H9 (cell line): ENCODE data around the gene GRID2. TPM values are rescaled to one million over a fixed set of nuclear protein-coding genes. Genes with fewer than 3 reads are reported as not detected.

Experiments
- DNase-seq: peaks from one replicate; pipeline ENCODE4 v3.0.0-alpha.2; 2017
- H2AFZ ChIP-seq: one replicate; pipeline ENCODE4 v1.6.1; 2013; ENCODE audit warnings: mild to moderate bottlenecking, low read length, control low read depth, moderate library complexity
- H2AK5ac ChIP-seq: 2 replicates; pipeline ENCODE4 v1.6.1; 2013; ENCODE audit warnings: low read length, control low read depth, mixed read lengths; ENCODE audit not compliant: insufficient read length
- H2BK120ac ChIP-seq: one replicate; pipeline ENCODE4 v1.6.1; 2013; ENCODE audit warnings: low read depth, mild to moderate bottlenecking, low read length, control low read depth, inconsistent platforms; ENCODE audit not compliant: poor library complexity, severe bottlenecking
- H2BK12ac ChIP-seq: 2 replicates; pipeline ENCODE4 v1.6.1; 2013; ENCODE audit warnings: low read length, control low read depth, mixed read lengths, low read depth; ENCODE audit not compliant: insufficient read length
- H2BK15ac ChIP-seq: 2 replicates; pipeline ENCODE4 v1.6.1; 2013; ENCODE audit warnings: low read depth, low read length, control low read depth
- H2BK20ac ChIP-seq: one replicate; pipeline ENCODE4 v1.6.1; 2013; ENCODE audit warnings: low read depth, mild to moderate bottlenecking, low read length, control low read depth, inconsistent platforms; ENCODE audit not compliant: poor library complexity, severe bottlenecking
- H2BK5ac ChIP-seq: 2 replicates; pipeline ENCODE4 v1.6.1; 2013; ENCODE audit warnings: low read length, control low read depth, mixed read lengths; ENCODE audit not compliant: insufficient read length
- H3K14ac ChIP-seq: 2 replicates; pipeline ENCODE4 v1.6.1; 2013; ENCODE audit warnings: low read length, control low read depth; ENCODE audit not compliant: insufficient read depth
- H3K18ac ChIP-seq: 2 replicates; pipeline ENCODE4 v1.6.1; 2013; ENCODE audit warnings: low read depth, mild to moderate bottlenecking, mixed read lengths, low read length, control low read depth; ENCODE audit not compliant: insufficient read length
- H3K23ac ChIP-seq: 2 replicates; pipeline ENCODE4 v1.6.1; 2013; ENCODE audit warnings: low read length, control low read depth, mixed read lengths, low read depth; ENCODE audit not compliant: insufficient read length
- H3K23me2 ChIP-seq: 2 replicates; pipeline ENCODE4 v1.6.1; 2013; ENCODE audit warnings: low read depth, mild to moderate bottlenecking, mixed read lengths, low read length, control low read depth; ENCODE audit not compliant: insufficient read length, poor library complexity, severe bottlenecking
- H3K27ac ChIP-seq: 2 replicates; pipeline ENCODE4 v1.5.1; 2013; ENCODE audit warnings: low read length, control low read depth, mixed read lengths, low read depth; ENCODE audit not compliant: insufficient read length
- H3K27me3 ChIP-seq: 2 replicates; pipeline ENCODE4 v1.6.1; 2013; ENCODE audit warnings: low read length, control low read depth, inconsistent platforms; ENCODE audit not compliant: insufficient read depth
- H3K4ac ChIP-seq: 2 replicates; pipeline ENCODE4 v1.6.1; 2013; ENCODE audit warnings: low read depth, mild to moderate bottlenecking, control low read depth, inconsistent platforms, low read length, moderate library complexity
- H3K4me1 ChIP-seq: 2 replicates; pipeline ENCODE4 v1.6.1; 2013; ENCODE audit warnings: low read length, control low read depth, inconsistent platforms; ENCODE audit not compliant: insufficient read depth
- H3K4me2 ChIP-seq: 2 replicates; pipeline ENCODE4 v1.6.1; 2013; ENCODE audit warnings: low read length, control low read depth, mixed read lengths; ENCODE audit not compliant: insufficient read length, insufficient read depth
- H3K56ac ChIP-seq: 2 replicates; pipeline ENCODE4 v1.6.1; 2013; ENCODE audit warnings: low read depth, mild to moderate bottlenecking, mixed read lengths, low read length, control low read depth; ENCODE audit not compliant: insufficient read length
- H3K79me1 ChIP-seq: 2 replicates; pipeline ENCODE4 v1.6.1; 2013; ENCODE audit warnings: low read depth, mild to moderate bottlenecking, moderate library complexity, low read length, control low read depth, inconsistent platforms; ENCODE audit not compliant: insufficient read depth, poor library complexity, severe bottlenecking
- H3K79me2 ChIP-seq: 2 replicates; pipeline ENCODE4 v1.6.1; 2013; ENCODE audit warnings: low read length, control low read depth, inconsistent platforms; ENCODE audit not compliant: insufficient read depth
- H3K9ac ChIP-seq: 2 replicates; pipeline ENCODE4 v1.6.1; 2013; ENCODE audit warnings: low read length, control low read depth, mixed read lengths; ENCODE audit not compliant: insufficient read length; ENCODE audit errors: extremely low read depth
- H3K9me3 ChIP-seq: one replicate; pipeline ENCODE4 v1.6.1; 2013; ENCODE audit warnings: low read depth, low read length, inconsistent platforms; ENCODE audit not compliant: control insufficient read depth
- H3T11ph ChIP-seq: one replicate; pipeline ENCODE4 v1.6.1; 2013; ENCODE audit warnings: mild to moderate bottlenecking, low read length, control low read depth, inconsistent platforms
- H4K20me1 ChIP-seq: one replicate; pipeline ENCODE4 v1.6.1; 2013; ENCODE audit not compliant: control insufficient read depth, insufficient read length, insufficient read depth
- H4K5ac ChIP-seq: 2 replicates; pipeline ENCODE4 v1.6.1; 2013; ENCODE audit warnings: low read depth, mild to moderate bottlenecking, mixed read lengths, low read length, control low read depth; ENCODE audit not compliant: insufficient read length
- H4K8ac ChIP-seq: replicated peaks from 2 replicates; pipeline ENCODE4 v1.6.1; 2013; ENCODE audit warnings: low read length, control low read depth, mixed read lengths, low read depth; ENCODE audit not compliant: insufficient read length
- H4K91ac ChIP-seq: 2 replicates; pipeline ENCODE4 v1.6.1; 2013; ENCODE audit warnings: low read depth, mild to moderate bottlenecking, moderate library complexity, mixed read lengths, low read length, control low read depth; ENCODE audit not compliant: insufficient read length
- H3K27ac Mint-ChIP-seq, 3 experiments: 2 replicates in 2 of 3; 3 replicates in 1 of 3; pipeline ENCODE4 v1.8.0; 2020 to 2021; ENCODE audit warnings: mixed read lengths in 3 of 3, mild to moderate bottlenecking in 1 of 3, moderate library complexity in 1 of 3
- H3K27me3 Mint-ChIP-seq: 2 replicates; pipeline ENCODE4 v1.8.0; 2021; ENCODE audit warnings: low read depth, mild to moderate bottlenecking, moderate library complexity, mixed read lengths
- H3K36me3 Mint-ChIP-seq, 3 experiments: 2 replicates in 2 of 3; 3 replicates in 1 of 3; pipeline ENCODE4 v1.8.0; 2020 to 2021; ENCODE audit warnings: low read depth in 3 of 3, mixed read lengths in 3 of 3; ENCODE audit not compliant: insufficient read depth in 1 of 3
- H3K4me1 Mint-ChIP-seq, 2 experiments: 2 replicates each; pipeline ENCODE4 v1.8.0; 2020; ENCODE audit warnings: mixed read lengths in 2 of 2
- H3K4me3 Mint-ChIP-seq, 2 experiments: 2 replicates in 1 of 2; 3 replicates in 1 of 2; pipeline ENCODE4 v1.8.0; 2020 to 2021; ENCODE audit warnings: mild to moderate bottlenecking in 2 of 2, mixed read lengths in 2 of 2, moderate library complexity in 1 of 2
- H3K9me3 Mint-ChIP-seq, 2 experiments: 2 replicates in 1 of 2; 3 replicates in 1 of 2; pipeline ENCODE4 v1.8.0; 2020; ENCODE audit warnings: mild to moderate bottlenecking in 2 of 2, mixed read lengths in 2 of 2, moderate library complexity in 1 of 2
- WGBS: extraction: QIAGEN DNeasy Blood & Tissue Kit; methylation state at CpG from one replicate; pipeline ENCODE4 v1.1.7; 2013; ENCODE audit warnings: missing lambda C conversion rate, low lambda C conversion rate, mixed read lengths; ENCODE audit not compliant: insufficient read length; ENCODE audit errors: extremely low coverage; 5-methylcytosine and 5-hydroxymethylcytosine counted together
- total RNA-seq: library from RNA; stranded (reverse); gene quantifications from 2 replicates; pipeline ENCODE4 v1.2.1, GENCODE V29; 2021
- TF ChIP-seq, protein P1 (sequence below): fragments of 200-600 bp; sonication (generic); conservative IDR thresholded peaks from 3 replicates; pipeline ENCODE4 v1.8.0; 2021; ENCODE audit warnings: antibody characterized with exemption, mild to moderate bottlenecking

Gene GRID2
- total RNA-seq, 1 experiment from 2014 or later, result 21.8 TPM

DNA sequence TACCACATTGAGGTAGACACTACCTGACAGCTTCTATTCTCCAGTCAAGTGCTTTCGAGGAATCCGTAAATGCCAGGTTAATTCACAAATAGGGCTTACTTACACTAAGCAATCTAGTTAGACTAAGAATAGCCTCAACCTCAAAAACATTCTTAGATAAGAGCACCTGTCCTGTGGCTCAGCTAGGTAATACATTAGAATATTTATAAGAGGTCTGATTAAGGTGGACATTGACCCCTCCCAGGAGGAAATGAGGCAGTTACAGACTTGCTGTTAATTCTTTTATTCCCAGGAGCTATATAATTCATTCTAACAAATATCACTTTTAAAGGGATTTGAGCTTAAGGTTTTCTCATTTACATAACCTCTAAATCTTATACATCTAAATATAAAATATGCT, 758.1 kb downstream of the GRID2 start:
- Histone ChIP-seq H3T11ph (no peak overlapping the region), H3K4me2 (no peak overlapping the region), H2AFZ (no peak overlapping the region), H2BK12ac (no peak overlapping the region), H4K91ac (no peak overlapping the region), H2BK20ac (no peak overlapping the region), H3K9me3 (no peaks in the 10 kb centered on the region), H4K5ac (no peak overlapping the region), H3K56ac (no peak overlapping the region), H3K23ac (no peak overlapping the region), H3K4ac (no peak overlapping the region), H3K27me3 (no peaks in the 10 kb centered on the region), H3K18ac (no peak overlapping the region), H3K4me1 (no peaks in the 10 kb centered on the region), H3K79me1 (no peaks in the 10 kb centered on the region), H4K20me1 (no peaks in the 10 kb centered on the region), H2AK5ac (no peak overlapping the region), H3K79me2 (no peaks in the 10 kb centered on the region), H2BK15ac (no peak overlapping the region), H4K8ac (no peak overlapping the region), H3K27ac (no peak overlapping the region), H2BK120ac (no peak overlapping the region), H3K14ac (no peak overlapping the region), H3K9ac (no peak overlapping the region), H3K23me2 (no peaks in the 10 kb centered on the region), H2BK5ac (no peak overlapping the region)
- TF ChIP-seq, protein P1, sequence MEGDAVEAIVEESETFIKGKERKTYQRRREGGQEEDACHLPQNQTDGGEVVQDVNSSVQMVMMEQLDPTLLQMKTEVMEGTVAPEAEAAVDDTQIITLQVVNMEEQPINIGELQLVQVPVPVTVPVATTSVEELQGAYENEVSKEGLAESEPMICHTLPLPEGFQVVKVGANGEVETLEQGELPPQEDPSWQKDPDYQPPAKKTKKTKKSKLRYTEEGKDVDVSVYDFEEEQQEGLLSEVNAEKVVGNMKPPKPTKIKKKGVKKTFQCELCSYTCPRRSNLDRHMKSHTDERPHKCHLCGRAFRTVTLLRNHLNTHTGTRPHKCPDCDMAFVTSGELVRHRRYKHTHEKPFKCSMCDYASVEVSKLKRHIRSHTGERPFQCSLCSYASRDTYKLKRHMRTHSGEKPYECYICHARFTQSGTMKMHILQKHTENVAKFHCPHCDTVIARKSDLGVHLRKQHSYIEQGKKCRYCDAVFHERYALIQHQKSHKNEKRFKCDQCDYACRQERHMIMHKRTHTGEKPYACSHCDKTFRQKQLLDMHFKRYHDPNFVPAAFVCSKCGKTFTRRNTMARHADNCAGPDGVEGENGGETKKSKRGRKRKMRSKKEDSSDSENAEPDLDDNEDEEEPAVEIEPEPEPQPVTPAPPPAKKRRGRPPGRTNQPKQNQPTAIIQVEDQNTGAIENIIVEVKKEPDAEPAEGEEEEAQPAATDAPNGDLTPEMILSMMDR, result no peak
- H3K9me3 Mint-ChIP-seq, result no peaks in the 10 kb centered on the region
- H3K4me1 Mint-ChIP-seq, result peaks cover 0 to 10% of the 10 kb centered on the region in 2 experiments; a peak in 2 of 4 replicates
- H3K4me3 Mint-ChIP-seq, result no peak overlapping the region
- DNase-seq, result no peak
- H3K36me3 Mint-ChIP-seq, result no peaks in the 10 kb centered on the region
- no peak overlapping the region for H3K27ac Mint-ChIP-seq
- no peaks in the 10 kb centered on the region for H3K27me3 Mint-ChIP-seq
- no CpG with 5 or more reads among the region's 2 CpGs for WGBS
